A673 (cell line): Measurements from ENCODE around the gene NTNG1.

Experiments used
- CTCF ChIP-seq: fragments of 300-800, 200-600 bp; sonication (generic); conservative IDR thresholded peaks from 2 replicates; pipeline ENCODE4 v1.5.1; 2017; ENCODE audit warnings: low read depth, mild to moderate bottlenecking, antibody characterized with exemption, low read length, moderate library complexity, mixed read lengths
- EZH2 ChIP-seq: fragments of 200-600 bp; sonication (generic); IDR thresholded peaks from 2 replicates; pipeline ENCODE4 v1.6.1; 2017; ENCODE audit warnings: borderline replicate concordance, low read depth, mild to moderate bottlenecking, mixed read lengths, antibody characterized with exemption, low read length; ENCODE audit not compliant: poor library complexity, severe bottlenecking

DNA sequence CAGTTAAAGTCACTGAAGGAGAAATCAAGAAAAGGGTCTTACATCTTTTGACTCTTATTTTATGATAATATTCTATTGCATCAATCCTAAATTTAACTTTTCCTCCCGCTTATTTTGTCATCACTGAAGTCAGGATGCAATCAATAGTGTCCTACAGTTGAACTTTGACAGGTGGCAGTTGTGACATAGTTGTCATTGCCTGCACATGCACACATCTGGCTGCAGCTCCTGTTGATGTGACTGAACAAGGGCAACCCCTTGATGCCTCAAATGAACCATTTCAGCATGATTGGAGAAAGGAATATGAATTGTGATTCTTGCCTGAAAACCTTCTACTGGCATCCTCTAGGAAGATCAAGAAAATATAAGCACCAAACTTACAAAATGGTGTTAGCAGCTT is 157.7 kb downstream of the NTNG1 start:
- TF ChIP-seq CTCF (no peak), EZH2 (no peak)
